Trophoblast cell (in vitro differentiated cells and primary cell): ENCODE data around the gene OR8B8.

Source experiments
- DNase-seq, 2 donors: peaks; one replicate each; pipeline ENCODE4 v3.0.0-alpha.2; 2016
- H2AFZ ChIP-seq: 2 replicates; pipeline ENCODE4 v1.6.1; 2013; ENCODE audit warnings: low read length, moderate library complexity, mild to moderate bottlenecking; ENCODE audit not compliant: insufficient read depth, poor library complexity
- H2AK5ac ChIP-seq: 2 replicates; pipeline ENCODE4 v1.6.1; 2013; ENCODE audit warnings: mild to moderate bottlenecking, low read length
- H2BK120ac ChIP-seq: 2 replicates; pipeline ENCODE4 v1.6.1; 2013; ENCODE audit warnings: low read length, mild to moderate bottlenecking, moderate library complexity; ENCODE audit not compliant: insufficient read depth, poor library complexity
- H2BK12ac ChIP-seq: 2 replicates; pipeline ENCODE4 v1.6.1; 2013; ENCODE audit warnings: mild to moderate bottlenecking, low read length, moderate library complexity
- H2BK5ac ChIP-seq: 2 replicates; pipeline ENCODE4 v1.6.1; 2013; ENCODE audit warnings: low read length, low read depth, moderate library complexity, mild to moderate bottlenecking; ENCODE audit not compliant: poor library complexity
- H3K14ac ChIP-seq: 2 replicates; pipeline ENCODE4 v1.6.1; 2013; ENCODE audit warnings: mild to moderate bottlenecking, low read length
- H3K18ac ChIP-seq: 2 replicates; pipeline ENCODE4 v1.6.1; 2013; ENCODE audit warnings: mild to moderate bottlenecking, low read length
- H3K23ac ChIP-seq: 2 replicates; pipeline ENCODE4 v1.6.1; 2013; ENCODE audit warnings: low read length
- H3K27ac ChIP-seq: 2 replicates; pipeline ENCODE4 v1.5.1; 2013; ENCODE audit warnings: low read depth, mild to moderate bottlenecking, inconsistent platforms, low read length, moderate library complexity
- H3K27me3 ChIP-seq: 2 replicates; pipeline ENCODE4 v1.6.1; 2013; ENCODE audit warnings: inconsistent platforms, mild to moderate bottlenecking, low read length, moderate library complexity; ENCODE audit not compliant: insufficient read depth
- H3K36me3 ChIP-seq, 2 experiments: 1 replicate in 1 of 2; 2 replicates in 1 of 2; pipeline ENCODE4 v1.6.1; 2013; ENCODE audit warnings: low read length in 2 of 2, mild to moderate bottlenecking in 2 of 2, moderate library complexity in 1 of 2; ENCODE audit not compliant: insufficient read depth in 2 of 2, control insufficient read depth in 1 of 2
- H3K4ac ChIP-seq: 2 replicates; pipeline ENCODE4 v1.6.1; 2013; ENCODE audit warnings: low read depth, mild to moderate bottlenecking, low read length, moderate library complexity
- H3K4me1 ChIP-seq, 2 experiments: 1 replicate in 1 of 2; 2 replicates in 1 of 2; pipeline ENCODE4 v1.6.1; 2013; ENCODE audit warnings: low read length in 2 of 2, mild to moderate bottlenecking in 2 of 2, moderate library complexity in 1 of 2; ENCODE audit not compliant: insufficient read depth in 2 of 2, control insufficient read depth in 1 of 2
- H3K4me2 ChIP-seq: 2 replicates; pipeline ENCODE4 v1.6.1; 2013; ENCODE audit warnings: inconsistent platforms, mild to moderate bottlenecking, low read length, moderate library complexity
- H3K4me3 ChIP-seq: 2 replicates; pipeline ENCODE4 v1.5.1; 2013; ENCODE audit warnings: mild to moderate bottlenecking, low read depth, low read length, inconsistent platforms
- H3K79me1 ChIP-seq: one replicate; pipeline ENCODE4 v1.6.1; 2013; ENCODE audit warnings: low read length
- H3K79me2 ChIP-seq: 2 replicates; pipeline ENCODE4 v1.6.1; 2013; ENCODE audit warnings: low read length, mild to moderate bottlenecking; ENCODE audit not compliant: control insufficient read depth, insufficient read depth, poor library complexity
- H3K9ac ChIP-seq: 2 replicates; pipeline ENCODE4 v1.6.1; 2013; ENCODE audit warnings: mild to moderate bottlenecking, low read length
- H3K9me3 ChIP-seq: 2 replicates; pipeline ENCODE4 v1.6.1; 2013; ENCODE audit warnings: low read depth, mild to moderate bottlenecking, control low read depth, inconsistent platforms, low read length; ENCODE audit not compliant: insufficient read depth
- H4K12ac ChIP-seq: 2 replicates; pipeline ENCODE4 v1.6.1; 2013; ENCODE audit warnings: low read depth, mild to moderate bottlenecking, low read length, moderate library complexity
- H4K8ac ChIP-seq: 2 replicates; pipeline ENCODE4 v1.6.1; 2013; ENCODE audit warnings: low read depth, mild to moderate bottlenecking, low read length, moderate library complexity
- H4K91ac ChIP-seq: one replicate; pipeline ENCODE4 v1.6.1; 2013; ENCODE audit warnings: low read depth, mild to moderate bottlenecking, low read length, moderate library complexity
- WGBS: extraction: QIAGEN DNeasy Blood & Tissue Kit; methylation state at CpG from one replicate; pipeline ENCODE4 v1.1.7; 2013; ENCODE audit warnings: missing lambda C conversion rate; ENCODE audit not compliant: insufficient read length, insufficient coverage; ENCODE audit errors: extremely low coverage; 5-methylcytosine and 5-hydroxymethylcytosine counted together

OR8B8 gene

GRCh38 chr11:124474079-124474478, 28.6 kb upstream of the OR8B8 start:
- no peak overlapping the region for H4K12ac ChIP-seq
- no peak overlapping the region for H2AK5ac ChIP-seq
- H3K36me3 ChIP-seq, result no peaks in the 10 kb centered on the region
- no peak overlapping the region for H3K9ac ChIP-seq
- no peak overlapping the region for H3K4me3 ChIP-seq
- H3K14ac ChIP-seq, result no peak overlapping the region
- H3K27me3 ChIP-seq, result no peaks in the 10 kb centered on the region
- no peak overlapping the region for H3K4ac ChIP-seq
- no peak overlapping the region for H4K91ac ChIP-seq
- no peak overlapping the region for H2BK12ac ChIP-seq
- H4K8ac ChIP-seq, result no peak overlapping the region
- no peak for DNase-seq
- no CpG with 5 or more reads among the region's 1 CpG for WGBS
- no peak overlapping the region for H3K27ac ChIP-seq
- H3K79me2 ChIP-seq, result no peaks in the 10 kb centered on the region
- no peak overlapping the region for H2BK120ac ChIP-seq
- no peaks in the 10 kb centered on the region for H3K4me1 ChIP-seq
- no peaks in the 10 kb centered on the region for H3K79me1 ChIP-seq
- no peak overlapping the region for H3K18ac ChIP-seq
- no peak overlapping the region for H3K4me2 ChIP-seq
- H3K23ac ChIP-seq, result no peak overlapping the region
- H2AFZ ChIP-seq, result no peak overlapping the region
- no peaks in the 10 kb centered on the region for H3K9me3 ChIP-seq
- H2BK5ac ChIP-seq, result no peak overlapping the region

- H2AK5ac ChIP-seq, result no peak overlapping the region
- H3K27me3 ChIP-seq, result no peaks in the 10 kb centered on the region
- H3K14ac ChIP-seq, result no peak overlapping the region
- H3K36me3 ChIP-seq, result no peaks in the 10 kb centered on the region
- no peak overlapping the region for H3K23ac ChIP-seq
- no peak overlapping the region for H3K4me3 ChIP-seq
- no peak overlapping the region for H3K18ac ChIP-seq
- H3K27ac ChIP-seq, result no peak overlapping the region
- WGBS, result no CpG with 5 or more reads among the region's 1 CpG
- no peak overlapping the region for H2BK120ac ChIP-seq
- no peaks in the 10 kb centered on the region for H3K9me3 ChIP-seq
- H3K4me2 ChIP-seq, result no peak overlapping the region
- H3K4ac ChIP-seq, result no peak overlapping the region
- no peak for DNase-seq
- H3K4me1 ChIP-seq, result no peaks in the 10 kb centered on the region
- no peaks in the 10 kb centered on the region for H3K79me1 ChIP-seq
- H2AFZ ChIP-seq, result no peak overlapping the region
- no peak overlapping the region for H3K9ac ChIP-seq
- H3K79me2 ChIP-seq, result no peaks in the 10 kb centered on the region
- H2BK5ac ChIP-seq, result no peak overlapping the region
- no peak overlapping the region for H4K12ac ChIP-seq
- H4K8ac ChIP-seq, result no peak overlapping the region
- no peak overlapping the region for H4K91ac ChIP-seq
- H2BK12ac ChIP-seq, result no peak overlapping the region
Measured at GRCh38 chr11:124473476-124473875, 28.0 kb upstream of the OR8B8 start.

- H3K4me2 ChIP-seq, result no peak overlapping the region
- H3K27me3 ChIP-seq, result no peaks in the 10 kb centered on the region
- no peak overlapping the region for H4K12ac ChIP-seq
- no peak overlapping the region for H2BK120ac ChIP-seq
- no peaks in the 10 kb centered on the region for H3K4me1 ChIP-seq
- H3K36me3 ChIP-seq, result no peaks in the 10 kb centered on the region
- no peak overlapping the region for H2AK5ac ChIP-seq
- no peak overlapping the region for H3K23ac ChIP-seq
- H3K9me3 ChIP-seq, result no peaks in the 10 kb centered on the region
- no peak overlapping the region for H3K4me3 ChIP-seq
- no peak overlapping the region for H2BK5ac ChIP-seq
- H4K8ac ChIP-seq, result no peak overlapping the region
- H3K79me1 ChIP-seq, result no peaks in the 10 kb centered on the region
- no peak for DNase-seq
- no peak overlapping the region for H3K18ac ChIP-seq
- H2AFZ ChIP-seq, result no peak overlapping the region
- no peak overlapping the region for H3K14ac ChIP-seq
- no peak overlapping the region for H3K27ac ChIP-seq
- no peak overlapping the region for H3K9ac ChIP-seq
- no peaks in the 10 kb centered on the region for H3K79me2 ChIP-seq
- no CpG with 5 or more reads among the region's 11 CpGs for WGBS
- H3K4ac ChIP-seq, result no peak overlapping the region
- H4K91ac ChIP-seq, result no peak overlapping the region
- H2BK12ac ChIP-seq, result no peak overlapping the region
Measured at GRCh38 chr11:124470561-124471227, 25.2 kb upstream of the OR8B8 start.

- H3K79me2 ChIP-seq, result no peaks in the 10 kb centered on the region
- no peak overlapping the region for H3K23ac ChIP-seq
- DNase-seq, result no peak
- no peak overlapping the region for H3K18ac ChIP-seq
- no peak overlapping the region for H4K8ac ChIP-seq
- H2BK12ac ChIP-seq, result no peak overlapping the region
- no peak overlapping the region for H3K14ac ChIP-seq
- no peaks in the 10 kb centered on the region for H3K4me1 ChIP-seq
- H3K9me3 ChIP-seq, result no peaks in the 10 kb centered on the region
- H2BK120ac ChIP-seq, result no peak overlapping the region
- no peak overlapping the region for H3K4me2 ChIP-seq
- no peak overlapping the region for H2BK5ac ChIP-seq
- no peak overlapping the region for H3K4me3 ChIP-seq
- H3K27me3 ChIP-seq, result no peaks in the 10 kb centered on the region
- H3K79me1 ChIP-seq, result no peaks in the 10 kb centered on the region
- H3K36me3 ChIP-seq, result no peaks in the 10 kb centered on the region
- no peak overlapping the region for H3K27ac ChIP-seq
- no peak overlapping the region for H3K4ac ChIP-seq
- no peak overlapping the region for H2AK5ac ChIP-seq
- no CpG with 5 or more reads among the region's 8 CpGs for WGBS
- H4K12ac ChIP-seq, result no peak overlapping the region
- H2AFZ ChIP-seq, result no peak overlapping the region
- H3K9ac ChIP-seq, result no peak overlapping the region
- H4K91ac ChIP-seq, result no peak overlapping the region
Measured at GRCh38 chr11:124467381-124467927, 22.0 kb upstream of the OR8B8 start.
